Chondrocyte (in vitro differentiated cells): ENCODE results near the gene TMEM154. TPM values are rescaled to one million over a fixed set of nuclear protein-coding genes. Genes with fewer than 3 reads are reported as not detected.
A peak's percentile ranks its signal among the peaks of the same experiment; 100 is the strongest.

Experiments used
- DNase-seq: peaks from one replicate; pipeline ENCODE4 v3.0.0; 2021; ENCODE audit warnings: mixed read lengths, low spot score
- H3K27ac Mint-ChIP-seq: one replicate; pipeline ENCODE4 v1.8.0; 2021; ENCODE audit warnings: mild to moderate bottlenecking, moderate library complexity, mixed read lengths; ENCODE audit not compliant: unreplicated experiment
- H3K27me3 Mint-ChIP-seq: 2 replicates; pipeline ENCODE4 v1.8.0; 2021; ENCODE audit warnings: low read depth, mixed read lengths
- H3K36me3 Mint-ChIP-seq: 2 replicates; pipeline ENCODE4 v1.8.0; 2021; ENCODE audit warnings: low read depth, mixed read lengths
- H3K4me1 Mint-ChIP-seq: 2 replicates; pipeline ENCODE4 v1.8.0; 2021; ENCODE audit warnings: low read depth, mild to moderate bottlenecking, mixed read lengths
- H3K4me3 Mint-ChIP-seq: one replicate; pipeline ENCODE4 v1.8.0; 2021; ENCODE audit warnings: mild to moderate bottlenecking, moderate library complexity, mixed read lengths; ENCODE audit not compliant: unreplicated experiment
- H3K9me3 Mint-ChIP-seq: 2 replicates; pipeline ENCODE4 v1.8.0; 2021; ENCODE audit warnings: low read depth, mixed read lengths
- CTCF ChIP-seq: fragments of 200-600 bp; sonication (generic); IDR thresholded peaks from 2 replicates; pipeline ENCODE4 v1.5.0; 2021; ENCODE audit warnings: antibody characterized with exemption, mild to moderate bottlenecking, moderate library complexity
- total RNA-seq: library from RNA; stranded (reverse); gene quantifications from 3 replicates; pipeline ENCODE4 v1.2.1, GENCODE V29; 2021

Gene TMEM154
- total RNA-seq, 1 donor from 2014 or later, result 2.2 TPM

GRCh38 chr4:152586668-152587067 lies 93.1 kb downstream of the TMEM154 start:
- Mint-ChIP-seq H3K27ac (no peak overlapping the region), H3K4me1 (peaks cover 21% of the 10 kb centered on the region), H3K9me3 (peaks cover 6% of the 10 kb centered on the region), H3K27me3 (no peaks in the 10 kb centered on the region), H3K4me3 (no peak overlapping the region), H3K36me3 (no peaks in the 10 kb centered on the region)
- no peak for DNase-seq
- TF ChIP-seq CTCF, result no peak

DNA sequence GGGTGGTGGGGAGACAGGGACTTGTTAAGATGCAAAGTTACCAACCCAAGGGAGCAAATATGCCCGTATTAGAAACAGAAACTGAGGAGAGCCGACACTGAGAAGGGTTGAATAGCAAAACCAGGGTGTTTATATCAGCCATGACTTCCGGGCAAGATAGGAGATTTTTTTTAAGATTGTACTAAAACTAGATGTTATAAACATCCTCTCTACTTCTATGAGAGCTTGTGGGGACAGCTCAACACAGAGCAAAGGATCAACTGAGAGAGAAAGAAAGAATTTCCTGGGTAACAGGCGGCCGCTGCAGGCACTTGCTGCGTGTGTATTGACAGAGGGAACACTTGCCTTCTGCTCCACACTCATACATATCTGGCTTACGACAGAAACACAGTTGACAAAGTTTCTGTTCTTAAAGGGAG lies 94.8 kb downstream of the TMEM154 start:
- H3K9me3 Mint-ChIP-seq, result peaks cover 6% of the 10 kb centered on the region
- peak overlapping the region; percentile 33 for H3K27ac Mint-ChIP-seq
- peaks cover 5% of the 10 kb centered on the region for H3K4me1 Mint-ChIP-seq
- no peak for TF ChIP-seq CTCF
- no peaks in the 10 kb centered on the region for H3K36me3 Mint-ChIP-seq
- no peak overlapping the region for H3K4me3 Mint-ChIP-seq
- DNase-seq, result no peak
- H3K27me3 Mint-ChIP-seq, result no peaks in the 10 kb centered on the region

DNA sequence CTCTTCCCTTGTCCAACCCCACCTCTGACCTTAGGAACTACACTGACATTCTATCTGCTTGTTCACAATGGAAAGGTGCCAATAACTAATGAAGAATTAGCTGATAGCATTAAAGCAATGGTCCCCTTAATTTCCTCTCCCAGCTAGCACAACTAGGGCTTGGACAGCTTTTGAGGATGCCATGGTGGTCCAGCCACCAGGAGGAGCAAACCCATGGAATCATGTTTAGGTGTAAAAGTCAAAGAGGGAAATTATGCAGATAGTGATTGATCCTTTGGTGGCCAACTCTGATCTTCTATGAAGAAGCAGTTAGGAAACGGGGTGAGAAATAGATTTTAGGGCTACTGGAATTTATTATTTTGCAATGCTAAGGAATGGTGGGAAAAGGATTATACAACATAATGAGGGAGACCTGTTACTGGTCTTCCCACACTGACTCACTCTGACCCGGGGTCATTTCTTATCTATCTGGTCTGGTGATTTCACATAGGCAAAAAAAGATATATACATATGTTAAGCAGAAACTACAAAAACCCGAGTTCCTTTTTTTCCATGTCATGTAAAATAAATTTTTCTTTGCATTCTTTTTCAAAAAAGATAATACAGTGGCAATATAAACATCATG lies 98.1 kb downstream of the TMEM154 start:
- Mint-ChIP-seq H3K4me1 (no peaks in the 10 kb centered on the region), H3K9me3 (peaks cover 2% of the 10 kb centered on the region), H3K27ac (no peak overlapping the region), H3K4me3 (no peak overlapping the region), H3K36me3 (no peaks in the 10 kb centered on the region), H3K27me3 (peaks cover 1% of the 10 kb centered on the region)
- no peak for DNase-seq
- TF ChIP-seq CTCF, result peak; percentile 39

DNA sequence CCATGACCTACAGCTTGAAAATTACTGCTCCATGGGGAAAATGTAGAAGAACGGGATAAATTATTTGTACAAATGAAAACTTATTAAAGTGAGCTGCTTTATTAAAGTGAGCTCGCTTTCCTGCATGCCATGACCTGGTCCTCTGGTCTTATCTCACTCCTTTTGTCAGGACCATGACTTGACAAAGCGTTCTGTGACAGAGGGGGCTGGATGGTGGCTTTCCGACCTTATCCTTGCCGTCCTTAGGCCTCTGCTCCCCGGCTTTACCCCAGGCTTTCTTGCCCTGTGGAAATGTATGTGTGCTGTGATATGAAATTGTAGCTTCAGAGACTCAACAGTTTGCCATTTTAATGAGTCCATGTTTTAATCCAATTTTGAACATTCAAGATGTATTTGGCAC lies 99.9 kb downstream of the TMEM154 start:
- peaks cover 1% of the 10 kb centered on the region for H3K27me3 Mint-ChIP-seq
- H3K9me3 Mint-ChIP-seq, result no peaks in the 10 kb centered on the region
- no peaks in the 10 kb centered on the region for H3K4me1 Mint-ChIP-seq
- H3K36me3 Mint-ChIP-seq, result no peaks in the 10 kb centered on the region
- no peak overlapping the region for H3K27ac Mint-ChIP-seq
- no peak overlapping the region for H3K4me3 Mint-ChIP-seq
- TF ChIP-seq CTCF, result no peak
- no peak for DNase-seq

- H3K4me1 Mint-ChIP-seq, result no peaks in the 10 kb centered on the region
- H3K36me3 Mint-ChIP-seq, result no peaks in the 10 kb centered on the region
- peaks cover 1% of the 10 kb centered on the region for H3K27me3 Mint-ChIP-seq
- no peak overlapping the region for H3K27ac Mint-ChIP-seq
- no peak overlapping the region for H3K4me3 Mint-ChIP-seq
- H3K9me3 Mint-ChIP-seq, result no peaks in the 10 kb centered on the region
- DNase-seq, result no peak
- no peak for TF ChIP-seq CTCF
Measured at GRCh38 chr4:152579107-152579764, 100.6 kb downstream of the TMEM154 start.
